LoVo (cell line): ENCODE results near the gene PRDM15.

Experiments used
- DNase-seq: peaks from one replicate; pipeline ENCODE4 v3.0.0-alpha.2; 2016; ENCODE audit warnings: low spot score

Gene PRDM15

DNA sequence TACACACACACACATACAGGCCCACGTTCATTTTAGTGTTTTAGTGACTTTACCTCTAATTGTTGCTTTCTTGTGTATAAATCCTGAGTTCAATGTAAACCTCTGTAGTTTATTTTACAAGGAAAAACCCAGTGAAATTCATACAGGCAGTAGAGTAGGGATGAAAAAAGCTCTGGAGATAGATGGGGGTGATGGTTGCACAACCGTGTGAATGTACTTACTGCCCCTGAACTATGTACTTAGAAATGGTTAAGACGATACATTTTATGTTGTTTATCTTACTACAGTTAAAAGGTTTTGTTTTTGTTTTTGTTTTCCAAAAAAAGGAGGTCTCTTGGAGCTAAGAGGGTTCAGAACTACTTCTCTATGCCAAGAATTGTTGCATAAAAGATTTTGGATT, 29.7 kb upstream of the PRDM15 start:
- DNase-seq: no peak

GRCh38 chr21:41907496-41908258, 28.5 kb upstream of the PRDM15 start:
- DNase-seq: no peak

- no peak for DNase-seq
Measured at GRCh38 chr21:41906770-41907169, 27.6 kb upstream of the PRDM15 start.

DNA sequence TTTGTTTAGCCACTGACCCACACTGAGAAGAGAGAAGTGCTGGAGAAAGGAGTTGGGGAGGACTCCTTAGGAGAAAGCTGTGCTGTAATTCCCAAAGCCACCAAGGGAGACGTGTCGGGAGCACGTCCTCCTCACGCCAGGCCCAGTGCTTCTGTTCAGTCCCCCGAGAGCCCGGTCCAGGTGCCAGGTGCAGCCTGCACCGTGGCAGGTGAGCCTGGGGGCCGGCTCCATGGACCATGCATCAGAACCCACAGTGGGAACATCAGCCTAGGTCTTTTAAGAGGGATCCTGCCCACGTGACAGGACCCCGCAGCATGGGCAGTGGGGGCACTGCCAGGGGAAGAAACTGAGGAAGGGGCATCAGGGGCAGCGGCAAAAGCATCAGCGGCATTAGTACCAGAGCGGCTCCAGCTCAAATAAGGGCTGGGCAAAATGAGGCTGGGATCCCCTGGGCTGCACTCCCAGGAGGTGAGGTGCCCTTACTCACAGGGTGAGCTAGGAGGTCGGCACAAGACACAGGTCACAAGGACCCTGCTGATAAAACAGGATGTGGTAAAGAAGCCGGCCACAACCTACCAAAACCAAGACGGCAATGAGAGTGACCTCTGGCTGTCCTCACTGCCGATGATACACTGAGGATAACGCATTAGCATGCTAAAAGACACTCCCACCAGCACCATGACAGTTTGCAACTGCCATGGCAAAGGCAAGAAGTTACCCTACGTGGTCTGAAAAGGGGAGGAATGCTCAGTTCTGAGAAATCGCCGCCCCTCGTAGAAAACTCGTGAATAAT, 24.6 kb upstream of the PRDM15 start:
- no peak for DNase-seq

DNA sequence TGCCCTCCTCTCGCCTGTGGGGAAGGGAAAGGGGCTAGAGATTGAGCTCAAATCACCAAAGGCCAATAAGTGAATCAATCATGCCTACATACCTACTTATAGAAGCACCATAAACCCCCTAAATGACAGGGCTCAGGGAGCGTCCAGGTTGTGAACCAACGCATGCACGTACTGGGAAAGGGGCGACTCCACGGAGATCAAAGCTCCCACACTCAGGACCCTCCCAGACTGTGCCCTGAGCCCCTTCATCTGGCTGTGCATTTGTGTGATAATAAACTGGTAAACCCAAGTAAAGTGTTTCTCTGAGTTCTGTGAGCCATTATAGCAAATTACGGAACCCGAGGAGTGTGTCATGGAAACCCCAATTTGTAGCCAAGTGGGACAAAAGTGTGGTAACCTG, 23.8 kb upstream of the PRDM15 start:
- no peak for DNase-seq

- no peak for DNase-seq
Measured at GRCh38 chr21:41901782-41902181, 22.6 kb upstream of the PRDM15 start.

DNA sequence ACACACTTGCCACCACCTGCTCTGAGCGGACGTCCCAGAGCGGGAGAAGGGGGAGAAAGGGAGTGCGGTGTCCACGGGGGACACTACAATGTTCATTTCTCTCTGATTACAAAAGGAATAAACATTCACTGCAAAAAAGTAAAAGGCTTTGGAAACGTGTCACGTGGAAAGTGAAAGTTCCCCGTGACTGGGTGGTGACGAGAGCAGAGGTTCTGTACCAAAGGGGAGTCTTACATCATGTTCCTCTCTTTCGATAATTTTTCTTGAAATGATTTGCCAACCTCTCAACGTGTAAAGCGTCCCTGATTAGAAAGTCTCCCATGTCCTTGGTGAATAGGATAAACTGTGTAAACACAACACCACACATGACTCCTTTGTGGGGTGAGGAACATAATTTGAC, 22.0 kb upstream of the PRDM15 start:
- DNase-seq: no peak

- no peak for DNase-seq
Measured at GRCh38 chr21:41900401-41900800, 21.3 kb upstream of the PRDM15 start.

DNA sequence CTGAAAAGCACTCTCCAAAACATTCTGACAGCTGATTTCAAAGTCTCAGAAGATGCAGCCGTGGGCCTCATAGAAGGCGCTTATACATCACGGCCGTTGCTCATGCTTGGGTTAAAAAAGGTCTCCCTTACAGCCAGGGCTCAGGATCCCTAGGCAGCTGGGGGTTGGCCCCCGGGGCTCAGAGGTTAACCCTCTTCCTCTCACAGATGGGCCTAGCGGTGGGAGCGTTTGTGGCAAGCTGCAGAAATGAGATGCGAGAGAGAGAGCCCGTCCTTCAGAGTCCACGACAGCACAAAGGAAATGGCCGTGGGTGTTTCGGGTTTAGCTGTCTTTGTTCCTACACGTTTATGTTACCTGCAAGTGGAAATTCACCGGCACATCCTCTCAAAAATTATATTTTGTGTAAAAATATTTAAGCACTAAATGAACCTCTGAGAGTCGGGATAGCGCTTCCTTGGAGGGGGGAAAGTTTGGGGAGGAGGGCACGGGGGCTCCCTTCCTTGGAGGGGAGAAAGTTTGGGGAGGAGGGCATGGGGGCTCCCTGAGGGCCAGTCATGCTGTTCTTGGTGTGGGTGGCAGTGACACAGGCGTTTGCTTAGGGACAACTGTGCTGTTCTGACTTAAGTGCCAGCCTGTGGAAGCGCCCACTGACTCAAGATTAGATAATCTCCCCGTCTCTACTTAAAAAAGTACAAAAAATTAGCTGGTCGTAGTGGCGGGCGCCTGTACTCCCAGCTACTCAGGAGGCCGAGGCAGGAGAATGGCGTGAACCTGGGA, 20.5 kb upstream of the PRDM15 start:
- DNase-seq: no peak

DNA sequence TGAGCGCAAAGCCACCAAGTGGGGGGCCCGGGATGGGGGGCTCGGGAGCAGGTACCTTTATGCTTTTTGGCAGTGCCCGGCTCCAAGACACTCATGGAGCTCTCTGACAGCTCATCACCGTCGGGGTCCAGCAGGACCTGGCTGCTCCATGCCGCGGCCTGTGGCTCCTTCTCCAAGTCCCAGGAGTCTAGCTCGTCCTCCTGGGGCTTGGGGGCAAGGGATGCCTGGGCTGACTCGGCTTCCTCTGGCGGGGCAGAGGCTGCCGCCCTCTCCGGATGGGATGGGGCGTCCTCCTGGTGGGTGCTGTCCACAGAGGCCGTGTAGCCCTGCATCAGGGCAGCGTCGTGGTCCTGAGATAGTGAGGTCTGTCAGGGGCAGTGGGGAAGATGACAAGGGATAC, 19.9 kb upstream of the PRDM15 start:
- no peak for DNase-seq

DNA sequence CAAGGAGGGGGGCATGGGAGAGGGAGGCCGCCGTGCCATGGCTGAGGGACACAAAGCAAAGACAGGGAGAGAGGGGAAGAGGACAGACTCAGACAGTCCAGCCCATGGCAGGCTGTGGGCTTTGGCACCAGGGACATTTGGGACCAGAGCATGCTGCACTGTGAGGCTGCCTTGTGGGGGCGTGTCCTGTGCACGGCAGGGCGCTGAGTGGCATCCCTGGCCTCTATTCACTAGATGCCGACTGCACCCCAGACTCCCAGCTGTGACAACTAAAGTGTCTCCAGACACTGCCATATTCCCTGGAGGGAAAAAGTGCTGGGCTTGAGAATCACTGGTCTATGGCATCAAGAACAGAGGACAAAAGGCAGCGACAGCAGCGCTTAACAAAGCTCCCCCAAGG, 18.6 kb upstream of the PRDM15 start:
- DNase-seq: no peak

DNA sequence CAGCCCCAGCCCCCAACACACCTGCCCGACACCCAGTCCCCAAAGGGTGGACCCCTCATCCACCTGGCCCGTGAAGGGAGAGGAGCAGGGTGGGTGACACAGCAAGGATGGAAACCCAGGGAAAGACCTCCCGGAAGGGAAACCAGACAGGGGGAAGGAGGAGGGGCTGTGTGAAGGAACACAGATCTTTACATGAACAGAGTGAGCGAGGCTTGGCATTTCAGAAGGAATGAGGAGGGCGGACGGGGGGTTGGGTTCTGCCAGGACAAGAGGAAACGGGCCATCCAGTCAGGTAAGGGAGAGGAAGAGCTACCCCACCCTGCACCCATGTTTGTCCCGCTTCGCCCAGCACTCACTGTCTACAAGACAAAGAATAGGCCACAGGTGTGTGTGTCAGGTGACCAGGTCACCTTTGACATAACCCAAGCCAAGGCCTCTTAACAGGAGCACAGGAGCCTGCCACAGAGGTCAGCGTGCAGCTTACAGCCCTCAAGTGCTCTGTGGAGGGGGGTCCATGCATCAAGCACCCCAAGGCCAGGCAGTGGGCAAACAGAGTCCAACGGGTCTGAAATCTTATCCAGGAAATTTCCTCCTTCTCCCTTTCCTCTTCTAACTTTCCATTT, 18.0 kb upstream of the PRDM15 start:
- DNase-seq: no peak

GRCh38 chr21:41895643-41896493, 16.7 kb upstream of the PRDM15 start:
- no peak for DNase-seq

- DNase-seq: no peak
Measured at GRCh38 chr21:41894922-41895557, 15.9 kb upstream of the PRDM15 start.

DNA sequence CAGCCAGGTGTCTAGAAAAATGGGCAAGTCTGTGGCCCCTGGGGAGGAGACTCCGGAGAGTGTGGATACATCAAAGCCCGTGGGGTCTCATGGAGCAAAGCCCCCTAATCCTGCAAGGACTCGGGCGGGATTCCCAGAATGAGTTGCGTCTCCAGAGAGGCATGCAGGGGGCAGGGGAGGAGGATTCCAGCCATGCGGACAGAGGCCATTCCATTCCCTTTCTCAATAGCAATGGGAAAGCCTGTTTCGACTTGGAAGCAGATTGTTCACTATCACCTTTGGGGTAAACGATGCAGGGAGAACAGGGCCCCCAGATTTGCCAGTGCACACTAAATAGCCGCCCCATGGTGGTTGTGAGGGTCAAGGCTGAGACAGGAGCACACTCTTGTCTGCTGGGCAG, 15.4 kb upstream of the PRDM15 start:
- no peak for DNase-seq

- no peak for DNase-seq
Measured at GRCh38 chr21:41892726-41893125, 13.6 kb upstream of the PRDM15 start.

- no peak for DNase-seq
Measured at GRCh38 chr21:41891132-41891531, 12.0 kb upstream of the PRDM15 start.

DNA sequence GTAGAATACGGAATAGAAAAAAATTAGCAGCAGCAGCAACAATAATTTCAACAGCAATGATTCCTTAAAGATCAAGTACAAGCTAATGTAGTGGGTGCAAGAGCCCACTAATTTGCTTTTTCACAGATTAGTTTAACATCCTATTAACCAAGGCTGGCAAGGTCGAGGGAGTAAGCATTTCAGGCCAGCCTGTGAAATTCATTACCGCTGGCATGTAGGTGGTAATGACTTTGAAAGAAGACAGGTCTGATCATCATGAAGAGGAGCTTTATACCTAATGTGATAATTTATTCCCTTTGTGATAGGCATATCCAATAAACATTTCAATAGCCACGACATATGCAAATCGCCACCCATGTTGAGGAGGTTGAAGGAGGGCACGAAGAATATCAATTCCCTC, 11.2 kb upstream of the PRDM15 start:
- DNase-seq: no peak

GRCh38 chr21:41888749-41889376, 9.7 kb upstream of the PRDM15 start:
- DNase-seq: no peak

GRCh38 chr21:41887667-41888066, 8.5 kb upstream of the PRDM15 start:
- DNase-seq: no peak
